ENCODE measurements around the gene CACNA2D4.

DNA sequence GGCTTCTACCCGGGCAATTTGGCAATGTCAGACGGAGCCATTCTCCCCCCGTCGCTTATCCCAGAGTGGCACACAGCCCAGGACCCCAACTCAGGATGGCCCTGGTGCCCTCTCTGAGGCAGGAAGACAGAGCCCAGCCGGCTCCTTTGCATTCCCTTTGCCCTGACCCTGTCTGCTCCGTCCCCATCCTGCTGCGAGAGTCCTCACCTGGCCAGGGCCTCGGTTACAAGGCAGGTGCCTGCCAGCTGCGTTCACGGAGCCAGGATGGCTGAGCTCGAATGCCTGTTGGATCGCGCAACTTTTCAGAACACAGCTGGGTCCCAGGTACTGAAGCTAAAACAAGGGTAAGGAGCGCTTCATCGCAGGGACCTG is 79.5 kb downstream of the CACNA2D4 start:
- TF ChIP-seq POLR2A (IDR thresholded peaks at IDR 0.05) (no peak), EP300 (IDR thresholded peaks at IDR 0.05) (no peak)
- TF ChIP-seq, protein P1, sequence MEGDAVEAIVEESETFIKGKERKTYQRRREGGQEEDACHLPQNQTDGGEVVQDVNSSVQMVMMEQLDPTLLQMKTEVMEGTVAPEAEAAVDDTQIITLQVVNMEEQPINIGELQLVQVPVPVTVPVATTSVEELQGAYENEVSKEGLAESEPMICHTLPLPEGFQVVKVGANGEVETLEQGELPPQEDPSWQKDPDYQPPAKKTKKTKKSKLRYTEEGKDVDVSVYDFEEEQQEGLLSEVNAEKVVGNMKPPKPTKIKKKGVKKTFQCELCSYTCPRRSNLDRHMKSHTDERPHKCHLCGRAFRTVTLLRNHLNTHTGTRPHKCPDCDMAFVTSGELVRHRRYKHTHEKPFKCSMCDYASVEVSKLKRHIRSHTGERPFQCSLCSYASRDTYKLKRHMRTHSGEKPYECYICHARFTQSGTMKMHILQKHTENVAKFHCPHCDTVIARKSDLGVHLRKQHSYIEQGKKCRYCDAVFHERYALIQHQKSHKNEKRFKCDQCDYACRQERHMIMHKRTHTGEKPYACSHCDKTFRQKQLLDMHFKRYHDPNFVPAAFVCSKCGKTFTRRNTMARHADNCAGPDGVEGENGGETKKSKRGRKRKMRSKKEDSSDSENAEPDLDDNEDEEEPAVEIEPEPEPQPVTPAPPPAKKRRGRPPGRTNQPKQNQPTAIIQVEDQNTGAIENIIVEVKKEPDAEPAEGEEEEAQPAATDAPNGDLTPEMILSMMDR (IDR thresholded peaks at IDR 0.05), result no peak
